AG09309 (cell line): ENCODE measurements around the gene MS4A6A.

Experiments
- DNase-seq: peaks from one replicate; pipeline ENCODE4 v3.0.0-alpha.2; 2010; ENCODE audit warnings: low read depth
- H3K4me3 ChIP-seq: 2 replicates; pipeline ENCODE4 v1.5.1; 2011; ENCODE audit warnings: mild to moderate bottlenecking, low read depth, low read length, moderate library complexity; ENCODE audit not compliant: control insufficient read depth
- CTCF ChIP-seq: IDR thresholded peaks from 2 replicates; pipeline ENCODE4 v1.5.1; 2011; ENCODE audit warnings: mild to moderate bottlenecking, low read depth, low read length, inconsistent platforms; ENCODE audit not compliant: insufficient read depth, control insufficient read depth; ENCODE audit errors: missing control alignments

Gene MS4A6A

GRCh38 chr11:60124802-60125432 lies 58.0 kb downstream of the MS4A6A start:
- no peak for DNase-seq
- no peak for TF ChIP-seq CTCF
- H3K4me3 ChIP-seq: no peak overlapping the region
